Measurements from ENCODE around the gene INSIG2.

- TF ChIP-seq POLR2AphosphoS5 (IDR thresholded peaks at IDR 0.05; ENCODE audit: low read depth, low read length) (no peak), REST (IDR thresholded peaks at IDR 0.05; ENCODE audit: insufficient read depth in 1 of 2, low read depth in 2 of 2, low read length in 2 of 2) (no peak), TAF1 (IDR thresholded peaks at IDR 0.05; ENCODE audit: borderline replicate concordance, insufficient read depth, low read length) (no peak), SIN3A (IDR thresholded peaks at IDR 0.05; ENCODE audit: borderline replicate concordance, insufficient read depth, low read length) (no peak), FOXP2 (optimal IDR thresholded peaks at IDR 0.05; ENCODE audit: borderline replicate concordance, extremely low read depth, extremely low read length, insufficient read depth) (no peak)
These were observed 14.3 kb downstream of the INSIG2 start for GRCh38 chr2:118102433-118103082.

Data from PFSK-1 (cell line).